Hematopoietic multipotent progenitor cell treated with erythropoietin and hydrocortisone succinate and interleukin-3 and kit ligand, for 17 days (in vitro differentiated cells): ENCODE data around the gene SHF.
"Not testable (repeated sequence)": the region's sequence is repeated elsewhere in the genome, so short reads cannot be mapped to it uniquely, and the experiment has no call there.

Experiments used
- DNase-seq: peaks from one replicate; pipeline ENCODE4 v3.0.0-alpha.2; 2015; ENCODE audit warnings: low spot score

Gene SHF

GRCh38 chr15:45187894-45188830, at the start of gene SHF:
Gene SHF, minus strand, starts transcription at chr15:45187966. Its CDS starts 15 bp downstream, at chr15:45187951.
- DNase-seq, result no peak

- not testable (repeated sequence) for DNase-seq
Measured at GRCh38 chr15:45236806-45237205, 49.0 kb upstream of the SHF start.

- DNase-seq, result no peak
Measured at GRCh38 chr15:45234562-45235235, 46.9 kb upstream of the SHF start.

GRCh38 chr15:45231864-45232562, 44.2 kb upstream of the SHF start:
- no peak for DNase-seq

DNA sequence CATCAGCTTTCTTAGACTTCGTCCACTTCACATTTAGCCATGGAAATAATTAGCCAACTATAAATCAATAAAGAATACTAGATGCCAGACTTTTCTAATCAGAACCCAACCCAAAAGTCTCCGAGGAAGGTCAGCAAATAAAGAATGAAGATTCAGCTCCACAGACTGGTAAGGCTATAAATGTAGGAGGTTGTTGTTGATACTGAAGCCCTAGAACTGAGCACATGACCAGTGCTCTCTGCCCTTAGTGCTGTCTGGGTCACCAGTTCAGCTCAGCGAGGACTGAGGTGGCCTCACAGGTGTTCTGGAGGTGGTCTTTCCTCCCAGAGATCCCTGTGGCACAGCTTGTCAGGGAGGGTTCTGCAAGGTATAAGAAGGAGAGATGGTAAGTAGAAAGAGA, 43.4 kb upstream of the SHF start:
- DNase-seq, result no peak

DNA sequence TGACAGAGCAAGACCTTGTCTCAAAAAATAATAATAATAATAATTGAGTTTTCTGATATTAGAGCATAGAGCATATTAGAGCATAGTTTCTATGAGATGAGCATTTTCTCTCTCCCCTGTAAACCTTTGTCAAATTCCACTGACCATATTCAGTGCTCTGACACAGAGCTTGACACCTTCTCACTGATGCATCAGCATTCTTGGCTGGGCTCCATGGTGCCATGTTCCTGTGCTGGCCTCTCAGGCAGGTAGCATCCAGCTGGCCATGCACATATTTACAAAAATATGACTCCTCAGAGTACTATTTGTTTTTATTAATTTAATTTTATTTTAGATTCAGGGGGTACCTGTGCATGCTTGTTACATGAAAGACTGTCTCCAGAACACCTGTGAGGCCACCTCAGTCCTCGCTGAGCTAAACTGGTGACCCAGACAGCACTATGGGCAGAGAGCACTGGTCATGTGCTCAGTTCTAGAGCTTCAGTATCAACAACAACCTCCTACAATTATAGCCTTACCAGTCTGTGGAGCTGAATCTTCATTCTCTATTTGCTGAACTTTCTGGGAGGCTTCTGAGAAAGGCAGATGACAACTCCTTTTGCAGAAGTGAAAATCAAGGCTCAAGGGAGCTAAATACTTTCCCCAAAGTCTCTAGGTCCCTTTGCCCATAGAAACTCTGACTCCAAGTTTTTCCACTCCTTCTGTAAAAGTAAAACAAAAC, 42.6 kb upstream of the SHF start:
- no peak for DNase-seq

- no peak for DNase-seq
Measured at GRCh38 chr15:45228931-45229330, 41.2 kb upstream of the SHF start.

DNA sequence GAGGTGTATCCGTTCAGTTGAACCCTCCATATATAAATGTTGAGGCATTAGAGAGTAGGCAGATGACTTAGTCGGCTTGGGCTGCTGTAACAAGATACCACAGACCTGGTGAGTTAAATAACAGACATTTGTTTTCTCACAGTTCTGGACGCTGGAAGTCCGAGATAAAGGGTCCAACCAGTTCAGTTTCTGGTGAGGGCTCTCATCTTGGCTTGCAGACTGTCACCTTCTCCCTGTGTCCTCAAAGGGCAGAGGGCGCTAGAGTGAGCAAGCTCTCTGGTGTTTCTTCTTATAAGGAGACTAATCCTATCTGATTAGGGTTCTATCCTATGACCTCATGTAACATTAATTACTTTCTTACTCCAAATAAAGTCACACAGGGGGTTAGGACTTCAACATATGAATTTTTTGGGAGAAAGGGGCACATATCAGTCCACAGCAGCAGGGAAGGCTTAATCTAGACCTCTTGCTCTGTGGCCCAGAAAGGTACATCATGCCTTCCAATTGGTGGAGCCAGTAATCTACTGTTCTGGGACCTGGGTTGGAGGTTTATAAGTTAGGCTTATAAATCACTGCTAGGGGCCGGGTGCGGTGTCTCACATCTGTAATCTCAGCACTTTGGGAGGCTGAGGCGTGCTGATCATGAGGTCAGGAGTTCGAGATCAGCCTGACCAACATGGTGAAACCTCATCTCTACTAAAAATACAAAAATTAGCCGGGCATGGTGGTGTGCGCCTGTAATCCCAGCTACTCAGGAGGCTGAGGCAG, 37.9 kb upstream of the SHF start:
- DNase-seq, result no peak

GRCh38 chr15:45224621-45225217, 37.0 kb upstream of the SHF start:
- DNase-seq, result no peak

DNA sequence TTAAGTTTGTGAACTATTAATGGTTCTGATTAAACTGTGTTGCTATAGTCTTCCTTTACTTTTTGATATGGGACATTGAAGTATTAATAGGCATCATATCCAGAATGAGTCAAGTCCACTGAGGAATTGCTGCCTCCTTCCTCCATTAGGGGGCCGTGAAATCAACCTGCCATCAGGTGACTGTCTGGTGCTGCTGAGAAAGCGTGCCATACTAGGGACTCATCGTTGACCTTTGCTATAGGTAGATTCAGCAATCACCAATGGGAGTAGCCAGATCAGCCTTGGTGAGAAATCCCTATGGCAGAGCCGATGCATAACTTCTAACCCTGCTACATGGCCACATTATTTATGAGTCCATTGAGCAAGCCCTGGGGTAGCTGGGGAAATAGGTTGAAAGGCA, 34.2 kb upstream of the SHF start:
- no peak for DNase-seq

DNA sequence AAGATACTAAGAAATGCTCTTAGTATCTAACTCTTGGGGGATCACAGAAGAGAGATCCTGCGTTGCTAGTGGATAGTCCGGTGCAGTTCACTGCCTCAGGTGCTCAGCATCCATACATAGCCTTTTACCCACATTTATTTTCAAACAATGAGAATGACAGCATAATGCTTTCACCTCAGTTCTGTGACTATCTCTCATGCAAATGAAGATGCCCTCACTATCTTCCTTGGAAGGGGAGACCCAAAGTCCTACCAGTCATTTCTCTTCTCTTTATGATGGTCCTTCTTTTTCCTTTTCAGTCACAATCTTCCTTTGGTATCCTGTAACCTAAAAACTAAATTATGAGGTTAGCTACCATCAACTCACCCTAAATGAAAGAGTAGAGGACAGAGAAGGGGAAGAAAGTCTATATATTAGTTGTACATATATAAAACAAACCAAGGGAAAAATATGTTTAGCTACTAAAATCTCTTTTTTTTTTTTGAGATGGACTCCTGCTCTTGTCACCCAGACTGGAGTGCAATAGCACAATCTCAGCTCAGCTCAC, 33.4 kb upstream of the SHF start:
- no peak for DNase-seq

DNA sequence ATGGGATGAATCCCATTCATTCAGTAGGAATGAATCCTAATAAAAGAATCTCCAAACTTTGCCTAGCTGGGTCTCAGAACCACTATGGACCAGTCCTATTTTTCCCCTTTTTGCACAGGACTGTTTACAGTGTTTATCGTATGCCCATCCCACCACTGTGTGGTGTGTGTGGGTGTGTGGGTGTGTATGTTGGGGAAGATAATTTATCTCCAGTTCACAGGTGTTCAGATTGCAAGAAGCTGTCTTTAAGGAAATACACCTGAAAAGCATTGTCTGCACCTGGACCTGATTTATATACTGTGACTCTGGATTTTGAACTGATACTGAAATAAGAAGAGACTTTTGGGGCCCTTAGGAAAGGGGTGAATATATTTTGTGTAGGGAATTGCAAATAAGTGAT, 24.7 kb upstream of the SHF start:
- no peak for DNase-seq

- peak; percentile 66 for DNase-seq
Measured at GRCh38 chr15:45205192-45205591, 17.4 kb upstream of the SHF start.

GRCh38 chr15:45203182-45203581, 15.4 kb upstream of the SHF start:
- no peak for DNase-seq

DNA sequence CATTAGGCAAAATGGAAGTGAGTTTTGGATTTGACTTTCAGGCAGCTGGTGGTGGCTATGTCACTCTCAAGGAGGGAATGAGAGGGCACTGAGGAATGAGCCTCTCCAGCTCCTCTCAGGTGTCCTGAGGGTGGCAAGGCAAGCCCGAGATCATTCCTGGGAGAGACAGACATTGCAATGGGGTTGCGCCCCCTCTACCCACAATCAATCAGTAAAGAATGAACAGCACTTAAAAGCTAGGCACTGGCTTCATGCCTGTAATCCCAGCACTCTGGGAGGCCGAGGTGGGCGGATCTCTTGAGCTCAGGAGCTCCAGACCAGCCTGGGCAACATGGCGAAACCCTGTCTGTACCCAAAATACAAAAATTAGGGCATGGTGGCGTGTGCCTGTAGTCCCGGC, 14.1 kb upstream of the SHF start:
- DNase-seq, result no peak

DNA sequence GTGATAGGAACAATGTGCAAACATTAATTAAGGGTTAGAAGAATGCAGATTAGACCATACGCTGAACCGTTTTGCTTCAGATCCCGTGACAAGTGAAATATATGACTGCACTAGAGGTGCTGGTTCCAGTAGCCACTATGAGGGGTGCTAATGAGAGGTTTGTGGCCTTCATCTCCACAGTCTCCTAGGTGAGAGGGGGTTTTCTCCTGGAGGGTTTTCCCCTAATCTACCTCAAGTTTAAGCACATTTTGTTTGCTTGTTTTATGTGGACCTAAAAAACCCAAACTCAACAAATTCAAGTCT, 13.7 kb upstream of the SHF start:
- no peak for DNase-seq

DNA sequence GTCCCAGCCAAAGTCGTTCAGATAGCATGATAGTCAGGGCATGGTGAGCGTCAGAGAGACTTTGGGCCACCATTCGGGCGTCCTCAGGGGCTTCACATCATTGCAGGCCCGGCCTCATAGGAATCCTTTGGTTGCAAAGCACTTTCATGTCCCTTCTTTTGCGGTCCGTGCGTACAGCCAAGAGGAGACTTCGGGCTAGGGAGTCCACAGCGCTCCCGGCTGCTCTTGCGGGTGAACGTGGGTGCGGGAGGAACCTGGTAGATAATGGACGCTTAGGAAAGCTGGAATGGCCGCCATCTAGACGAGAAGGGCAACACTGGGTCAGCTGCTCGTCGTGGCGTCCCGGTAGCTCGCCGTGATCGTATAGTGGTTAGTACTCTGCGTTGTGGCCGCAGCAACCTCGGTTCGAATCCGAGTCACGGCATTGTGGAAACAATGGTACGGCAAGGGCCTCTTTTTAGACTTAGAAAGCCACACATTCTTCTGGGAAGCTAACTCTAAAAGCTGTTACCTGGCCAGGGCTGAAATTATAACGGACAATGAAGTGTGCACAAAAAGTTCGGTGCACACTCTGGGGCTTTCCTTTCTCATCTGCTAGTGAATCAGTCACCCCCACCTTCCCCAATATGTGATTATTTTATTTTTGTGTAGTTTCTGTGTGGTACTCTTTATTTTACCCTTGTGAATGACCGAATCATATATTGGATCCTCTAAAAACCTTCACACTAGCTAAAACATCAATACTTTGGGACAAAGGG, 13.2 kb upstream of the SHF start:
- DNase-seq, result peak; percentile 73

DNA sequence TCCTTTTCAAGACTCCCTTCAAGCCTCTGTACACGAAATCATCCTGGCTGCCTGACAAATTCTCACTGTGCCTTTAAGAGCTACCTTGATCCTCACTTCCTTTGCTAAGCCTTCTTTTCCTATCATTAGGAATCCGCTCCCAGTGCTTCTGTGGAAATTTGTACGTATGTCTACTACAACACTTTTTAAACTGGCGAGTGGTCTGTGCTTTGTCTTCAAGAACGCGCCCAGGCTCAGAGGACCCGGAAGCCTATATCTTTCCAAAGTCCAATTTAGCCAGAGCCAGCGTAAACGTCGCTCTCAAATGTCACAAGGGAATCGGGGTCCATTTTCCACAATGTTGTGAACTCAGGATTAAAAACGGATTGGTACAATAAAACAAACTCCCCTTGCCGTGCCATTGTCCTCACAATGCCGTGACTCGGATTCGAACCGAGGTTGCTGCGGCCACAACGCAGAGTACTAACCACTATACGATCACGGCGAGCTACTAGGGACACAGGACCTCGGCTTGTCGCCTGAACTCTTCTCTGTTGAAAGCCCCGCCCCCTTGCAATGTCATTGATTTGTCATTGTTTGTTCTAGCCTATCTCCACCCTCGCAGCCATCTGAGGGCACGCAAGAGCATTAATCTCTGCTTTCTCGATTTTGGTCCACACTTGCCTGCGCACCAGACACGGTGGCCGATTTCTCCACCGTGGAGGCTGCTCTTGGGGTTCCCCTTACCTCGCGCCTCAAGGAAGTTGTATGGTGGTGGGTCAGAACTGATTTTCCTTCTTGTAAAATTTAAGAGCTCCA, 12.4 kb upstream of the SHF start:
- peak; percentile 91 for DNase-seq

GRCh38 chr15:45199136-45199810, 11.5 kb upstream of the SHF start:
- DNase-seq, result peak; percentile 59
